CD4-positive, alpha-beta T cell (primary cell): ENCODE data around the gene POP4. TPM values are rescaled to one million over a fixed set of nuclear protein-coding genes. Genes with fewer than 3 reads are reported as not detected.
A peak's percentile ranks its signal among the peaks of the same experiment; 100 is the strongest.

ENCODE experiments used
- ATAC-seq: fragments of 200-7000 bp; cut with Tn5 transposase; one replicate; pipeline ENCODE4 v1.10.0; 2022; ENCODE audit warnings: mild to moderate bottlenecking; ENCODE audit not compliant: poor library complexity
- CTCF ChIA-PET: fragments of 350-600 bp; sonication (Branson Sonifier 250); formaldehyde crosslinking; loops from one replicate; lab custom pipeline; 2021; ENCODE audit warnings: antibody characterized with exemption, inconsistent platforms; lab: Charles Lee
- POLR2A ChIA-PET: fragments of 350-600 bp; sonication (Branson Sonifier 250); formaldehyde crosslinking; loops from one replicate; lab custom pipeline; 2021; ENCODE audit warnings: antibody characterized with exemption, inconsistent platforms; lab: Charles Lee
- DNase-seq, 14 experiments: peaks; one replicate each; pipeline ENCODE4 v3.0.0-alpha.2; 2013 to 2020; ENCODE audit warnings: mixed read lengths in 2 of 14
- H3K27ac ChIP-seq, 2 donors: one replicate each; pipeline versions ENCODE4 v1.5.1 to v1.7.0; 2013; ENCODE audit warnings: low read length in 2 of 2, low read depth in 1 of 2, mild to moderate bottlenecking in 1 of 2
- H3K27me3 ChIP-seq, 2 experiments: 1 replicate in 1 of 2; 2 replicates in 1 of 2; pipeline versions ENCODE4 v1.6.1 to v1.7.0; 2013; ENCODE audit warnings: low read length in 2 of 2, control low read depth in 1 of 2, mild to moderate bottlenecking in 1 of 2, moderate library complexity in 1 of 2; ENCODE audit not compliant: insufficient read depth in 2 of 2, control insufficient read depth in 1 of 2
- H3K36me3 ChIP-seq: one replicate; pipeline ENCODE4 v1.6.1; 2013; ENCODE audit warnings: low read length, control low read depth; ENCODE audit not compliant: insufficient read depth
- H3K4me1 ChIP-seq: one replicate; pipeline ENCODE4 v1.6.1; 2013; ENCODE audit warnings: low read length, control low read depth; ENCODE audit not compliant: insufficient read depth
- H3K4me3 ChIP-seq: one replicate; pipeline ENCODE4 v1.5.1; 2013; ENCODE audit warnings: mild to moderate bottlenecking, low read length, moderate library complexity
- H3K9me3 ChIP-seq, 2 experiments: 1 replicate in 1 of 2; 2 replicates in 1 of 2; pipeline versions ENCODE4 v1.6.1 to v1.7.0; 2013; ENCODE audit warnings: low read length in 2 of 2, mild to moderate bottlenecking in 2 of 2, control low read depth in 1 of 2, moderate library complexity in 1 of 2; ENCODE audit not compliant: control insufficient read depth in 1 of 2, insufficient read depth in 1 of 2
- H3K27ac Mint-ChIP-seq: one replicate; pipeline ENCODE4 v1.8.0; 2020; ENCODE audit warnings: mixed read lengths
- H3K27me3 Mint-ChIP-seq: one replicate; pipeline ENCODE4 v1.8.0; 2021; ENCODE audit warnings: mixed read lengths
- H3K36me3 Mint-ChIP-seq: one replicate; pipeline ENCODE4 v1.8.0; 2021; ENCODE audit warnings: low read depth, mixed read lengths
- H3K4me1 Mint-ChIP-seq: one replicate; pipeline ENCODE4 v1.8.0; 2021; ENCODE audit warnings: low read depth, mixed read lengths
- H3K4me3 Mint-ChIP-seq: one replicate; pipeline ENCODE4 v1.8.0; 2020; ENCODE audit warnings: mild to moderate bottlenecking, mixed read lengths
- H3K9me3 Mint-ChIP-seq: one replicate; pipeline ENCODE4 v1.8.0; 2020; ENCODE audit warnings: mixed read lengths
- intact Hi-C, 2 experiments: fragments of 100-400 bp; cut with DNase I in 1 of 2; cut with micrococcal nuclease in 1 of 2; formaldehyde crosslinking; loops; one replicate each; pipeline versions ENCODE4 v1.15.1 to v1.9.0; 2023 to 2025; cut with DNase I, micrococcal nuclease
- total RNA-seq, 174 experiments: library from RNA in 2 of 174; stranded (reverse) in 2 of 174; gene quantifications; one replicate each; pipeline ENCODE4 v1.2.3 and lab custom pipeline; 2021 to 2026
- TF ChIP-seq, protein P1 (sequence below): fragments of 200-600 bp; IDR thresholded peaks from one replicate; pipeline ENCODE4 v1.8.0; 2022; ENCODE audit warnings: antibody characterized with exemption, mild to moderate bottlenecking

Gene POP4
- total RNA-seq, 2 experiments from 2014 or later = 40.5 to 42.0 TPM

DNA sequence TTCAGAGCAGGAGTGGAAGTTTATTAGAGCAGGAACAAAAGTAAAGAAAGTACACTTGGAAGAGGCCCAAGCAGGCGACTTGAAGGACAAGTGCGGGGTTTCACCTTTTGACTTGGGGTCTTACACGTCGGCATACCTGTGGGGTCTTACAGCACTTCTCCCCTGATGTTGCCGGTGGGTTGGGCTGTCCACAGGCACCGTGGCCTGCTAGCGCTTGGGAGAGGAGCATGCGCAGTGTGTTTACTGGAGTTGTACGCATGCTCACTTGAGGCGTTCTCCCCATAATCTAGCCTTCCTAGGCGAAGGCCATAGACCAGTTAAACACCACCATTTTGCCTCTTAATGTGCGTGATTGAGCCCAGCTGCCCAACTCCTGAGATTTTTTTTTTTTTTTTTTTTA is 34.1 kb downstream of the POP4 start:
- TF ChIP-seq, protein P1, sequence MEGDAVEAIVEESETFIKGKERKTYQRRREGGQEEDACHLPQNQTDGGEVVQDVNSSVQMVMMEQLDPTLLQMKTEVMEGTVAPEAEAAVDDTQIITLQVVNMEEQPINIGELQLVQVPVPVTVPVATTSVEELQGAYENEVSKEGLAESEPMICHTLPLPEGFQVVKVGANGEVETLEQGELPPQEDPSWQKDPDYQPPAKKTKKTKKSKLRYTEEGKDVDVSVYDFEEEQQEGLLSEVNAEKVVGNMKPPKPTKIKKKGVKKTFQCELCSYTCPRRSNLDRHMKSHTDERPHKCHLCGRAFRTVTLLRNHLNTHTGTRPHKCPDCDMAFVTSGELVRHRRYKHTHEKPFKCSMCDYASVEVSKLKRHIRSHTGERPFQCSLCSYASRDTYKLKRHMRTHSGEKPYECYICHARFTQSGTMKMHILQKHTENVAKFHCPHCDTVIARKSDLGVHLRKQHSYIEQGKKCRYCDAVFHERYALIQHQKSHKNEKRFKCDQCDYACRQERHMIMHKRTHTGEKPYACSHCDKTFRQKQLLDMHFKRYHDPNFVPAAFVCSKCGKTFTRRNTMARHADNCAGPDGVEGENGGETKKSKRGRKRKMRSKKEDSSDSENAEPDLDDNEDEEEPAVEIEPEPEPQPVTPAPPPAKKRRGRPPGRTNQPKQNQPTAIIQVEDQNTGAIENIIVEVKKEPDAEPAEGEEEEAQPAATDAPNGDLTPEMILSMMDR = no peak
- no peak overlapping the region for H3K27ac Mint-ChIP-seq
- ATAC-seq = no peak
- DNase-seq = peak in 1 of 14 experiments; percentile 21
- no peaks in the 10 kb centered on the region for H3K4me1 ChIP-seq
- POLR2A ChIA-PET = no interaction called here
- H3K9me3 Mint-ChIP-seq = no peaks in the 10 kb centered on the region
- H3K9me3 ChIP-seq = no peaks in the 10 kb centered on the region
- H3K27me3 ChIP-seq = no peaks in the 10 kb centered on the region
- H3K36me3 ChIP-seq = no peaks in the 10 kb centered on the region
- intact Hi-C loops = no loop called here
- H3K36me3 Mint-ChIP-seq = no peaks in the 10 kb centered on the region
- H3K27ac ChIP-seq = no peak overlapping the region
- peaks cover 6% of the 10 kb centered on the region for H3K4me1 Mint-ChIP-seq
- H3K4me3 ChIP-seq = no peak overlapping the region
- CTCF ChIA-PET = no interaction called here
- H3K27me3 Mint-ChIP-seq = no peaks in the 10 kb centered on the region
- H3K4me3 Mint-ChIP-seq = no peak overlapping the region

GRCh38 chr19:29641597-29641996 is 35.5 kb downstream of the POP4 start:
- ChIA-PET CTCF (no interaction called here), POLR2A (no interaction called here)
- no peaks in the 10 kb centered on the region for H3K36me3 Mint-ChIP-seq
- ATAC-seq = no peak
- Histone ChIP-seq H3K4me3 (no peak overlapping the region), H3K27me3 (no peaks in the 10 kb centered on the region), H3K4me1 (peaks cover 12% of the 10 kb centered on the region), H3K27ac (no peak overlapping the region), H3K9me3 (no peaks in the 10 kb centered on the region), H3K36me3 (no peaks in the 10 kb centered on the region)
- no peaks in the 10 kb centered on the region for H3K9me3 Mint-ChIP-seq
- H3K27me3 Mint-ChIP-seq = no peaks in the 10 kb centered on the region
- H3K4me1 Mint-ChIP-seq = peaks cover 18% of the 10 kb centered on the region
- TF ChIP-seq, protein P1 = no peak
- H3K27ac Mint-ChIP-seq = no peak overlapping the region
- no peak for DNase-seq
- H3K4me3 Mint-ChIP-seq = no peak overlapping the region
- intact Hi-C loops = no loop called here

DNA sequence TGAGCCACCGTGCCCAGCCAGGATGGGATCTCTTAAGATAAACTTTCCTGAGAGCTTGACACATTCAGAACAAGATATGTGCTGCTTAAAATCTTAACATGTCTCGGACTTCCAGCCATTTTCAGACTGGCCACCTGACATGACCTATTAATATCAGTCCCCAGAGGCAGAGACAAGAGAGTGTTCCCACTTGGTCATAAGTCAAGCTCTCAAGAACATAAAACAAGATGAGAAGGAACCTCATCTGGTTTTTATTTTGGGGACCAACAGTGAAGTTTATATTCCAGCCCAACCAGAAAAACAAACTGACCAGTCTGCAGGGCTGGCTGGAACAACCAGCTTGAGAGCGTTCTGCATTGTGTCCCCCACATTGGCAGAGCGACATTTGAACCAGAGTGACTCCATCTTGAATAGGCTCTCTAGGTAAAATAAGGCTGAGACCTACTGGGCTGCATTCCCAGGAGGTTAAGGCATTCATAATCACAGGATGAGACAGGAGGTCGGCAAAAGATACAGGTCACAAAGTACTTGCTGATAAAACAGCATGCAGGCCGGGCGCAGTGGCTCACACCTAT is 37.4 kb downstream of the POP4 start:
- Mint-ChIP-seq H3K36me3 (no peaks in the 10 kb centered on the region), H3K4me3 (no peak overlapping the region), H3K27me3 (no peaks in the 10 kb centered on the region), H3K27ac (no peak overlapping the region), H3K9me3 (no peaks in the 10 kb centered on the region), H3K4me1 (peaks cover 18% of the 10 kb centered on the region)
- DNase-seq = no peak
- no peak overlapping the region for H3K4me3 ChIP-seq
- H3K36me3 ChIP-seq = no peaks in the 10 kb centered on the region
- no peaks in the 10 kb centered on the region for H3K27me3 ChIP-seq
- peaks cover 12% of the 10 kb centered on the region for H3K4me1 ChIP-seq
- ChIA-PET POLR2A (no interaction called here), CTCF (interaction anchor here (0.8 kb wide), 1 partner anchor 9 kb away, joined by 4 read pairs; no protein-coding TSS in a partner anchor)
- H3K27ac ChIP-seq = no peak overlapping the region
- no peak for ATAC-seq
- TF ChIP-seq, protein P1 = no peak
- intact Hi-C loops = no loop called here
- no peaks in the 10 kb centered on the region for H3K9me3 ChIP-seq
